Muscle of leg (tissue), 11 donors: ENCODE data around the gene LDLRAD4. TPM values are rescaled to one million over a fixed set of nuclear protein-coding genes. Genes with fewer than 3 reads are reported as not detected.

Experiments used
- DNase-seq: peaks from one replicate; pipeline ENCODE4 v3.0.0; 2013
- H3K27ac ChIP-seq: one replicate; pipeline ENCODE4 v1.5.1; 2013; ENCODE audit warnings: mild to moderate bottlenecking, low read length, control low read depth
- H3K27me3 ChIP-seq: one replicate; pipeline ENCODE4 v1.6.1; 2013; ENCODE audit warnings: low read length; ENCODE audit not compliant: control insufficient read depth, insufficient read depth
- H3K36me3 ChIP-seq: one replicate; pipeline ENCODE4 v1.6.1; 2013; ENCODE audit warnings: low read length; ENCODE audit not compliant: control insufficient read depth, insufficient read depth
- H3K4me1 ChIP-seq: one replicate; pipeline ENCODE4 v1.6.1; 2013; ENCODE audit warnings: low read length; ENCODE audit not compliant: control insufficient read depth, insufficient read depth
- H3K4me3 ChIP-seq: one replicate; pipeline ENCODE4 v1.5.1; 2013; ENCODE audit warnings: low read length, control low read depth
- H3K9me3 ChIP-seq: replicated peaks from 2 replicates; pipeline ENCODE4 v1.6.1; 2013; ENCODE audit warnings: low read depth, low read length; ENCODE audit not compliant: control insufficient read depth
- WGBS: methylation state at CpG from one replicate; pipeline ENCODE4 v1.1.5; 2013; ENCODE audit warnings: missing lambda C conversion rate; ENCODE audit not compliant: insufficient coverage; 5-methylcytosine and 5-hydroxymethylcytosine counted together
- polyA plus RNA-seq, 8 donors: library from polyadenylated mRNA; unstranded; fragments of 120-200 nt; gene quantifications; one replicate each; pipeline versions ENCODE4 v1.2.1 to v1.2.3, GENCODE V29; 2013; ENCODE audit warnings: inconsistent platforms in 1 of 8, low replicate concordance in 1 of 8; ENCODE audit not compliant: insufficient read length in 8 of 8, insufficient read depth in 1 of 8
- total RNA-seq: library from RNA; stranded (reverse); fragments of 120-200 nt; gene quantifications from one replicate; pipeline ENCODE4 v1.2.4, GENCODE V29; 2013

The LDLRAD4 gene
- total and polyA plus RNA-seq, 9 donors = 9.0 to 20.8 (median 14.4) TPM

- Histone ChIP-seq H3K27me3 (no peaks in the 10 kb centered on the region), H3K4me1 (peaks cover 12% of the 10 kb centered on the region), H3K9me3 (no peaks in the 10 kb centered on the region), H3K27ac (no peak overlapping the region), H3K4me3 (no peak overlapping the region), H3K36me3 (no peaks in the 10 kb centered on the region)
- DNase-seq = no peak
- 100% methylated on average over 2 of the region's 4 CpGs for WGBS
Measured at GRCh38 chr18:13534631-13535030, 316.1 kb downstream of the LDLRAD4 start.

DNA sequence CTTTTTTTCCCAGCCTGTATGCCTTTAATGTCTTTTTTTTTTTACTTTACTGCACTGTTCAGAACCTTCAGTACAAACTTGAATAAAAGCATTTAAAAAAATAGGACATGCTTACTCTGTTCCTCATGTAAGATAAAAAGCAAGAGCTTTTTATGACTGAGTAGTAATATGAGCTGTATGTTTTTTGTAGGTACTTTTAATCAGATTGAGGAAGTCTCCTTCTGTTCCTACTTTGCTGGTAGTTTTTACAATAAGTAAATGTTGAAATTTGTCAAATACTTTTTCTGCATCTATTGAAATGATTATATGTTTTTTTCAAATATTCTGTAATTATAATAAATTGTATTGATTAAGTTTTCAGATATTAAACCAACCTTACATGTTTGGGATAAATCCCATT lies 318.0 kb downstream of the LDLRAD4 start:
- DNase-seq = no peak
- no peaks in the 10 kb centered on the region for H3K36me3 ChIP-seq
- H3K4me3 ChIP-seq = no peak overlapping the region
- no peaks in the 10 kb centered on the region for H3K9me3 ChIP-seq
- H3K27me3 ChIP-seq = no peaks in the 10 kb centered on the region
- H3K27ac ChIP-seq = no peak overlapping the region
- H3K4me1 ChIP-seq = peaks cover 11% of the 10 kb centered on the region

- no peaks in the 10 kb centered on the region for H3K36me3 ChIP-seq
- no peaks in the 10 kb centered on the region for H3K27me3 ChIP-seq
- DNase-seq = no peak
- H3K9me3 ChIP-seq = no peaks in the 10 kb centered on the region
- no peak overlapping the region for H3K4me3 ChIP-seq
- WGBS = 73% methylated on average over 3 of the region's 7 CpGs
- no peak overlapping the region for H3K27ac ChIP-seq
- peaks cover 11% of the 10 kb centered on the region for H3K4me1 ChIP-seq
Measured at GRCh38 chr18:13537022-13537780, 318.6 kb downstream of the LDLRAD4 start.

- Histone ChIP-seq H3K27ac (no peak overlapping the region), H3K4me1 (peaks cover 14% of the 10 kb centered on the region), H3K4me3 (no peak overlapping the region), H3K27me3 (no peaks in the 10 kb centered on the region), H3K9me3 (no peaks in the 10 kb centered on the region), H3K36me3 (no peaks in the 10 kb centered on the region)
- WGBS = 59% methylated on average over 2 of the region's 2 CpGs
- no peak for DNase-seq
Measured at GRCh38 chr18:13538630-13539029, 320.1 kb downstream of the LDLRAD4 start.

- Histone ChIP-seq H3K27me3 (no peaks in the 10 kb centered on the region), H3K36me3 (no peaks in the 10 kb centered on the region), H3K27ac (no peak overlapping the region), H3K9me3 (no peaks in the 10 kb centered on the region), H3K4me1 (peaks cover 18% of the 10 kb centered on the region), H3K4me3 (no peak overlapping the region)
- WGBS = 0% methylated on average over 2 of the region's 6 CpGs
- DNase-seq = peak; percentile 60
Measured at GRCh38 chr18:13539050-13539449, 320.5 kb downstream of the LDLRAD4 start.

- no peak overlapping the region for H3K4me3 ChIP-seq
- H3K9me3 ChIP-seq = no peaks in the 10 kb centered on the region
- peaks cover 20% of the 10 kb centered on the region for H3K4me1 ChIP-seq
- H3K27ac ChIP-seq = no peak overlapping the region
- WGBS = 83% methylated on average over 1 of the region's 4 CpGs
- H3K36me3 ChIP-seq = no peaks in the 10 kb centered on the region
- no peak for DNase-seq
- H3K27me3 ChIP-seq = no peaks in the 10 kb centered on the region
Measured at GRCh38 chr18:13539843-13540476, 321.4 kb downstream of the LDLRAD4 start.

- DNase-seq = no peak
- Histone ChIP-seq H3K36me3 (no peaks in the 10 kb centered on the region), H3K27me3 (no peaks in the 10 kb centered on the region), H3K9me3 (no peaks in the 10 kb centered on the region), H3K4me1 (peaks cover 20% of the 10 kb centered on the region), H3K27ac (no peak overlapping the region), H3K4me3 (no peak overlapping the region)
- WGBS = 57% methylated on average over 8 of the region's 12 CpGs
Measured at GRCh38 chr18:13540477-13541182, 322.1 kb downstream of the LDLRAD4 start.

- no peaks in the 10 kb centered on the region for H3K27me3 ChIP-seq
- DNase-seq = no peak
- H3K27ac ChIP-seq = no peak overlapping the region
- H3K36me3 ChIP-seq = no peaks in the 10 kb centered on the region
- H3K9me3 ChIP-seq = no peaks in the 10 kb centered on the region
- WGBS = 65% methylated on average over 10 of the region's 13 CpGs
- H3K4me3 ChIP-seq = no peak overlapping the region
- peaks cover 23% of the 10 kb centered on the region for H3K4me1 ChIP-seq
Measured at GRCh38 chr18:13541621-13542519, 323.3 kb downstream of the LDLRAD4 start.

GRCh38 chr18:13542520-13542847 lies 323.9 kb downstream of the LDLRAD4 start:
- no peak for DNase-seq
- Histone ChIP-seq H3K27ac (no peak overlapping the region), H3K4me1 (peaks cover 28% of the 10 kb centered on the region), H3K4me3 (no peak overlapping the region), H3K9me3 (no peaks in the 10 kb centered on the region), H3K27me3 (no peaks in the 10 kb centered on the region), H3K36me3 (no peaks in the 10 kb centered on the region)
- WGBS = 100% methylated on average over 3 of the region's 7 CpGs

DNA sequence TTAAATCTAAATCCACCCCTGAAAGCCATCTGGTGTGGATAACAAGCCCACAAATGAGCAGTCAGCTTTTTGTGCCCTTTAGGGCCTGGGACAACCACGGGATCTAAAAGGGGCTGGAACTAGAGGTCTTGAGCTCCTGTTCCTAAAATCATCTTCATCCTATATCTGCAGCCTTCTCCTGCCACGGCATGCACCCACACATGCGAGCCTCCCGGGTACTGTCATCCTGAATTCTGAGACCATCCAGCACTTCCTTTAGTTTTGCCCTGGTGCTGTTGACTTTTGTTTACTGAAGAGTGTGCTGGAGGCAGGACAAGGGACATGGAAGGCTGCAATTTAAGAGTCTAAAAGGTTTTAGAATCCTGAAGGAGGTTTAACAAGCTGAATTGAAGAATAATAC lies 324.6 kb downstream of the LDLRAD4 start:
- no peak overlapping the region for H3K4me3 ChIP-seq
- no peaks in the 10 kb centered on the region for H3K27me3 ChIP-seq
- H3K36me3 ChIP-seq = no peaks in the 10 kb centered on the region
- peaks cover 34% of the 10 kb centered on the region for H3K4me1 ChIP-seq
- no peaks in the 10 kb centered on the region for H3K9me3 ChIP-seq
- no peak overlapping the region for H3K27ac ChIP-seq
- 67% methylated on average over 1 of the region's 4 CpGs for WGBS
- DNase-seq = no peak
